BE2C (cell line): ENCODE data around the gene ARHGAP24.

ENCODE experiments used
- DNase-seq: peaks from one replicate; pipeline ENCODE4 v3.0.0-alpha.2; 2020
- H3K27me3 ChIP-seq: fragments of 250-450 bp; sonication (Bioruptor Pico); 2 replicates; pipeline ENCODE4 v1.5.1; 2020; ENCODE audit warnings: mild to moderate bottlenecking
- H3K36me3 ChIP-seq: fragments of 250-450 bp; sonication (Bioruptor Pico); 2 replicates; pipeline ENCODE4 v1.5.1; 2020; ENCODE audit warnings: mild to moderate bottlenecking
- H3K4me1 ChIP-seq: fragments of 250-450 bp; sonication (Bioruptor Pico); 2 replicates; pipeline ENCODE4 v1.5.1; 2020
- H3K4me3 ChIP-seq: 2 replicates; pipeline ENCODE4 v1.5.1; 2011; ENCODE audit warnings: low read depth, low read length
- H3K9me3 ChIP-seq: fragments of 250-450 bp; sonication (Bioruptor Pico); 2 replicates; pipeline ENCODE4 v1.5.1; 2020
- TF ChIP-seq, protein P1 (sequence below): IDR thresholded peaks from 2 replicates; pipeline ENCODE4 v1.5.1; 2012; ENCODE audit warnings: mild to moderate bottlenecking, low read depth, low read length

Gene ARHGAP24

DNA sequence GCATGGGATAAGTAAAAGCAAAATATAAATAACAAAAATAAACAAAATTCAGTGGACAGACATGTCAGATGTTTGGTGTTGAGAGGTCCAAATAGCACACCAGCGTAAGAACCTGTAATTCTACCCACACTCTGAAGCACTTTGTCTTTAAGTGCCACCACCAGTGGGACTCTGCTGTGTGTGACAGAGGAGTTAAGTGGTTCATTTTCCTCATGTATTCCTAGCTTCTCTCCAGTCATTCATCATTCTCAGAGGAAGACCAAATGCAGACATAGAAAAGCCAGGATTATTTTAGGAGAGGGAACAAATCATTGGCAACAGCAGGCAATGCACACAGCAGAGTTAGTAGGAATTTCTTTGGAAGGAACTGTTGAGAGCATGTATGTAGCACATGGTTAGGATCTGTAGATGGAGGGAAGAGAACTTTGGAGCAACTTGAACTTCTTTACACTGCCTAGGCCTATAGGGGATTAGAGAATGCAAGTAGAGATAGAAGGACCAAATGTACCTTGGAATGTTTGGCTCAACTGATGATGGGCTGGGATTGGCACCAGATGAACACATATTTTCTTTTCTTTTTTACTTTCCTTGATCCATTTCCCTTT lies 43.0 kb upstream of the ARHGAP24 start:
- Histone ChIP-seq H3K36me3 (no peaks in the 10 kb centered on the region), H3K9me3 (no peaks in the 10 kb centered on the region), H3K4me3 (no peak overlapping the region), H3K4me1 (no peaks in the 10 kb centered on the region), H3K27me3 (no peaks in the 10 kb centered on the region)
- TF ChIP-seq, protein P1, sequence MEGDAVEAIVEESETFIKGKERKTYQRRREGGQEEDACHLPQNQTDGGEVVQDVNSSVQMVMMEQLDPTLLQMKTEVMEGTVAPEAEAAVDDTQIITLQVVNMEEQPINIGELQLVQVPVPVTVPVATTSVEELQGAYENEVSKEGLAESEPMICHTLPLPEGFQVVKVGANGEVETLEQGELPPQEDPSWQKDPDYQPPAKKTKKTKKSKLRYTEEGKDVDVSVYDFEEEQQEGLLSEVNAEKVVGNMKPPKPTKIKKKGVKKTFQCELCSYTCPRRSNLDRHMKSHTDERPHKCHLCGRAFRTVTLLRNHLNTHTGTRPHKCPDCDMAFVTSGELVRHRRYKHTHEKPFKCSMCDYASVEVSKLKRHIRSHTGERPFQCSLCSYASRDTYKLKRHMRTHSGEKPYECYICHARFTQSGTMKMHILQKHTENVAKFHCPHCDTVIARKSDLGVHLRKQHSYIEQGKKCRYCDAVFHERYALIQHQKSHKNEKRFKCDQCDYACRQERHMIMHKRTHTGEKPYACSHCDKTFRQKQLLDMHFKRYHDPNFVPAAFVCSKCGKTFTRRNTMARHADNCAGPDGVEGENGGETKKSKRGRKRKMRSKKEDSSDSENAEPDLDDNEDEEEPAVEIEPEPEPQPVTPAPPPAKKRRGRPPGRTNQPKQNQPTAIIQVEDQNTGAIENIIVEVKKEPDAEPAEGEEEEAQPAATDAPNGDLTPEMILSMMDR = no peak
- no peak for DNase-seq

DNA sequence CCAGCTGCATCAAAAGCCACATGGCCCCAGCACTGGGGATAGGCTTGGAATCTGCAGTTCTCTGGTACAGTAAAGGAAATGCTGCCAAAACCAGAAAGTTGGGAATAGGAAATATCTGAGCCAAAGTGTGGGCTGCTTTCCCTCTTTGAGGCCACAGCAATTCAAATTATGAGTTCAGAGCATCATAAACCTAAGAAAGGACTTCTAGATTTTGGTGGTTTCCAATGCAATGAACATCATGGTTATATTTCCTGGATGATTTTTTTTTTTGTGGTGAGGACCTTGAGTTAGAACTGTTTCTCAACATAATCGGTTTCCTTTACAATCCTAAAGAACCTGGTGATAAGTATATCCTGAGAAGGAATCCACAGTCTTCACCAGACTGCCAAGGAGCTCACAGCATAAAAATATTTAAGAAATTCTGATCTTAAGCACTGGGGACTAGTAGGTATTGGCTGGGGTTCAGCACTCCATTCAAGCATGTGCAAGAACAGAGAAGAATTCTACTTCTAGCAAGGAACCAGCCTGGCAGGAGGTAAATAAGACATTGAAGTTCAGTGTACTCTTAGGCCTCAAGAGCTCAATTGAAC lies 29.8 kb upstream of the ARHGAP24 start:
- no peaks in the 10 kb centered on the region for H3K27me3 ChIP-seq
- DNase-seq = no peak
- no peak overlapping the region for H3K4me3 ChIP-seq
- no peaks in the 10 kb centered on the region for H3K9me3 ChIP-seq
- H3K4me1 ChIP-seq = no peaks in the 10 kb centered on the region
- no peaks in the 10 kb centered on the region for H3K36me3 ChIP-seq
- TF ChIP-seq, protein P1 = no peak

DNA sequence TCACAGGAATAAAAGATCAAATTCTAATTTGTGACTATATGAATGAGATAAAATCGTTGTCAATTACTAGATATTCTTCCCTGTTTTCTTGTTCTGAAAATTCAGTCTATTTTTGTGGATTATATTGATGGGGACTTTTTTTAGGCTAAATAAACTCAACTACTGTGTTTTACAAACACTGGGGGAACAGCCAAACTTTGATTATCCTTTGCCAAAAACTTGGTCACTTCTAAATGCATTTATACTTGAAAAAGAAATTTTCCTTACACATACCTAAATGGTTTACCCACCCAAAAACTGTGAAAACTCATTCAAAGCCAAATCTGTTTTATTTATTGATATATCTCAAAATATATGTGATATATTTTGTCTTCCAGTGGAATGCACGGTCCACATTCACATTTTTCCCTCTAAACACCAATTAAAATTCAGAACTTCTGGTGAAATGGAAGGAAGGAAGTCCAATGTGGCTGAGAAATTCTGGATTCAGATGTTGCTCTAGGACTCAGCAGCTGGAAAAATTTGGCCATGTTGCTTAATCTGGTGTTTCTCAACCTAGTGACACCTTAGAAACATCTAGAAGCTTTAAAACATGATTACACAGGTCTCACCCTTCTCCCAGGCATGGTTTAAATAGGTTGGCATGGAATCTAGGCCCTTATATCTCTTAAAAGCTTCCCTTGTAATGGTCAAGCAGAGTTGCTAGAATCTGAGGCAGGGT lies 28.6 kb upstream of the ARHGAP24 start:
- H3K4me1 ChIP-seq = no peaks in the 10 kb centered on the region
- H3K4me3 ChIP-seq = no peak overlapping the region
- H3K9me3 ChIP-seq = no peaks in the 10 kb centered on the region
- TF ChIP-seq, protein P1 = no peak
- H3K36me3 ChIP-seq = no peaks in the 10 kb centered on the region
- H3K27me3 ChIP-seq = no peaks in the 10 kb centered on the region
- no peak for DNase-seq

DNA sequence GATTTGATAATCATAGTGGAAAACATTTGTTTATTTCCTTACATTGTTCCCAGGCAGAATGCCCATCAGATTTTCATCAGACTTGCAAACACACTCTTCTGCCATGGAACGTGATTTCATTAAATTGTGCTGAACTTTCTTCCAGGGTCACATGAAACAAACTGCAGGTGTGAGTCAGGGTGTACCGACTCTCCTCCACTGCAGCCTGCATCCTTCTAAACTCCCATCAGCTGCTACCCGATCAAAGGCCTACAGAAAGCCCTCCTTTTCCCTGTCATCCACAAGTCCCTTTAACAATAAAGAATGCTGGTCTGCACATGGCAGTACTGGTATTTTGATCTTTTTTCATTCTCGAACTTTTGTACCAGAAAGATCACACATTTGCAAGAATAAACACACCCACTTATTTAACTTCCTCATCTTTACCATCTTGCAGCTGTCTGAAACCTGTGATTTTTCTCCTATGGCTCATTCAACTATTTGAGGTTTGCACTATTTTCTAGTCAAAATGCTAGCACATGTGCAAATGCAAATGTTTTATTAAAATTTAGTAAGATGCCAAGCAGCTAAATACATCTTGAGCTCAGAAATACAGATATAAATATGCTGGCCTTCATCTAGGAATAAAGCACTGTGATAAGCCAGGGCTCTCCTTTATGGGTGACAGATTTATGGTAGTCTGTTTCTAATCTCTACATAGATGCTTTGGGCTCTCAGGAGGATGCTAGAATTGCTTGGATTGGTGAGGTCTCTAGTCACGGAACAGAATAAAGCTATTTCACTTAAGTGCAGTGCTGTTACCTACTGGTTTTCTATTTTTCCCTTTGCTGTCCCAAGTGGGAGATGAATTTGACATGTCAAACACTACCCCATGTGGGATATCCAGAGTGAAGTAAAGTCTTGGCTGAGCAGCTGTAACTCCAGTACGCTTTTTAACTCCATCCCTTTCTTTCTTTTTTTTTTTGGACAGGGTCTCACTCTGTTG lies 25.8 kb upstream of the ARHGAP24 start:
- TF ChIP-seq, protein P1 = no peak
- H3K4me3 ChIP-seq = no peak overlapping the region
- no peaks in the 10 kb centered on the region for H3K36me3 ChIP-seq
- H3K4me1 ChIP-seq = peaks cover 12% of the 10 kb centered on the region
- no peaks in the 10 kb centered on the region for H3K9me3 ChIP-seq
- H3K27me3 ChIP-seq = no peaks in the 10 kb centered on the region
- DNase-seq = no peak

DNA sequence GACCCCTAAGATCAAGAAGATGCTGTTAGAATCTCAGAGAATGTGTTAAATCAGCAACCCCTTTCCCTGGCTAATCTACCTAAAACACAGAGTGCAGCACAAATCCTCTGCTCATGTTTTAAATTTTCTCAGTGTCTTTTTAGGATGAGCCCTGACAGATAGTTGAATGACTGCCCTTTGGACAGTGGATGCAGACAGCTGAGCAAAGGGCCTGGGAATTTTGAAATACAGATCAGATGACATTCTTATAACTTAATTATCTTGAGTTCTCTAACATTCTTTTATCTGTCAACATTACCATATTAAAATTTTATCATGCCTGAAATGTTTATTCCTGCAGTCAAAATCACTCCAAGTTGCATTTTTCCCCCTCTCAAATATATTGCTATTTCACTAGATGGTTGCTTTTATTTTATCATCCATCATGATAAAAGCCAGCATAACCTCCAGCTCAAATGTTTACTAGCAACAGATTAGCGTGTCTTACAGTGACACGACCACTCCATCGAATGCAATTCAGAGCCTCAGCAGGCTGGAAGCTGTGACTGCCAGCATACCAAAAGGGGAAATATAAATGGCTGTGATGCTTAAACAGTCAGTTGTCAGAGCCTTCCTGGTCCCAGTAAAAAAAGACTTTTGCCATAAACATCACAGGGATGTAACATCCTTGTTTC lies 22.8 kb upstream of the ARHGAP24 start:
- no peak overlapping the region for H3K4me3 ChIP-seq
- H3K36me3 ChIP-seq = no peaks in the 10 kb centered on the region
- TF ChIP-seq, protein P1 = no peak
- H3K9me3 ChIP-seq = no peaks in the 10 kb centered on the region
- no peak for DNase-seq
- no peaks in the 10 kb centered on the region for H3K27me3 ChIP-seq
- peaks cover 12% of the 10 kb centered on the region for H3K4me1 ChIP-seq
